GM18867 (cell line): Measurements from ENCODE around the gene SCARB1.

Experiments
- ATAC-seq: cut with Tn5 transposase; IDR thresholded peaks from one replicate; pipeline ENCODE4 v1.9.1; 2021; ENCODE audit warnings: mild to moderate bottlenecking, moderate library complexity; ENCODE audit not compliant: unreplicated experiment

Gene SCARB1

DNA sequence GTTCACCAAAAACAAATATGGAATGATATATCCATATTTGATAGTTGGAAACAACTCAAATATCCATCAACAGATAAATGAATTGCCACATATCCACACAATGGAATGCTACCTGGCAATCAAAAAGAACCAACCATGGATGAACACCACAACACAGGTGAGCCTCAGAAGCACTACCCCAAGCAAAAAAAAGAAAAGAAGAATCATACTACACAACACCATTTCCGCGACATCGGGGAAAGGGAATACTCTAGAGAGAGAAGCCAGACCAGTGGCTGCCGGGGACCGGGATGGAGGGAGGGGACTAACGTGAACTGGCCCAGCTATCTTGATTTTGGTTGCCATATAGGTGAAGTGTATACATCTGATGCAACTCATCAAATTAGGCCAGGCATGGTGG is 41.4 kb downstream of the SCARB1 start:
- ATAC-seq = no peak

DNA sequence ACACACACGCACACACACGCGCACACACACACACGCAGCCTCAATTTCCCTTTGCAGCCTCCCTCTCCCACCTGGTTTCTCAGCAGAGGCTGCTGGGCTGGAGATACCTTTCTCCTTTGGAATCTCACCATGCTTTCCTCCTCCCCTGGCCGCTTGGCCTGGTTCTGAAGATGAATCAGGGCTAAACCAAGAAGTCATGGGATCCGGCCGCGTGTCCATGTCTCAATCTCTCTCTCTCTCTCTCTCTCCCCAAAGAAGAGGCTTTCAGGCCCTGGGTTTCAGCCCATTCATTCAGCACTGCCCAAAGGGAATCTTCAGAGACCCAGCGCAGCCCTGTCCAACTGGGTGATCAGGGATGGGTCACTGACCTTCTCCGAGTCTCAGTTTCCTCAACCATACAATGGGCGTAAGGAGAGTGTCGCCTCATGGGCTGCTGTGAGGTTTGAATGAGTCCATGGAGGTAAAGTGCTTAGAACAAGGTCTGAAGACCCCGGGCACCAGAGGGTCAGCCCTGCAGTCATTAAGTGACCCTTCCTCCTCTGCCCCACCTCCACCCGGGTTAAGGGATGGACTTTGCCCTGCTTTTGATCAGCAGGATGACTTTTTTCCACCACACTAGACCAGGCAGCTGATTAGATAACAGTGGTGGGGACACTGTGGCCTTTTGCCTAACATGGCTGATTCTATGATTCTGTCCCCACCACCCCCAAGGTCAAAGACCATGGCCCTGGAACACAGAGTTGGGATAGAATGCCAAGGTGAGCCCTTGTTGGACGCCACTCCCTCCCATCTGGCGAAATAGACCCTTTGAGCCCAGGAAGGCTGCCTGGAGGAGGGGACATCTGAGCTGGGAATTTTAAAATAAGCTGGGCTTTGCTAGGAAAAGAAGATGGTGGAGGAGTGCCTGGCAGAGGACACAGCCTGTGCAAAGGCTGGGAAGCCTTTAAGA is 42.1 kb downstream of the SCARB1 start:
- no peak for ATAC-seq

DNA sequence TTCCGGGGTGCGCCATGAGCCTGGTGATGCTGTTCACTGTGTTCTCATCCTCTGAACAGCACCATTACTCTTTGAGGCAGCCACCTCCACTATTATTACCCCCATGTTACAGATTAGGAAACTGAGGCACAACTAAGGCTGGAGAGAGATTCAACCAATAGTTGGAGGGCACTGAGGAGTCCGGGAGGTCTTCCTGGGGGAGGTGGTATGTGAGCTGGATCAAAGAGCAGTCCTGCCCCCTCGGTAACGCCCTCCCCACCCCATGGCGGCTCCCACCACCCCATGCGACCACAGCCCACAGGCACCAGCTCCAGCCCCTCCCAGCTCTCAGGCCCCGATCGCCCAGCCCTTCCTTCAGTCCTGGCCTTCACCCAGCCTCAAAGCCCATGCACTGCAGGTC is 43.5 kb downstream of the SCARB1 start:
- no peak for ATAC-seq

DNA sequence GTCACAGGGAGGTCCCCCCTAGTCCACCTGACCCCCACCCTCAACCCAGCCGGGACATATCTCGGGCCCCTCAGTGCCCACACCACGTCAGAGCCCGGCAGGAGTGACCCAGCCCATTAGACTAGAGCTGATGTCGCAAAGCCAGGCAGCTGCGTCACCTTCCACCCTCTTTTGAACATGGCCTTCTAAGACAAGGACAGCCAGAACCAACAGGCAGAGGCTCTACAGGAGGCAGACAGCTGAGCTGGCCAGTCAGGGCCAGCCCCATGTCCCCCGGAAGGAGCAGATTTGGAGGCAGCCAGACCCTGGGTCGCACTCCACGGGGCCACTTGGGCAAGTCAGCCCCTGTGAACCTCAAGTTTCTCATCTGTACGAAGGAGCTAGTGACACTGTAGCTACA is 44.1 kb downstream of the SCARB1 start:
- no peak for ATAC-seq

DNA sequence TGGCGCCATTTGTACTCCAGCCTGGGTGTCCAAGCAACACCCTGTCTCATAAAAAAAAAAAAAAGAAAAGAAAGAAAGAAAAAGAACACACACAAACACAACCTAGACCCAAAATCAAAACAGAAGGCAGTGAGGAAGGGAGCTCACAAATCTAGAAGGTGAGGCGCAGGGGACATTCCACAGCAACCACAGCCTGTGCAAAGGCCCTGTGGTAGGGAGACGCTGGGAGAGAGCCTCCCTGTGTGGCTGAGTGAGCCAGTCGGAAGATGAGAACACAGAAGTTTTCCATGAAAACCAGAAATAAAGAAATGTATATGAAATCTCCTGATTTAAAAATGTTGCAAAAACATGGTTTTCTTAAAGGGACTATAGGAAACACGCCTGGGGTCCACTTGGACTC is 44.6 kb downstream of the SCARB1 start:
- no peak for ATAC-seq

DNA sequence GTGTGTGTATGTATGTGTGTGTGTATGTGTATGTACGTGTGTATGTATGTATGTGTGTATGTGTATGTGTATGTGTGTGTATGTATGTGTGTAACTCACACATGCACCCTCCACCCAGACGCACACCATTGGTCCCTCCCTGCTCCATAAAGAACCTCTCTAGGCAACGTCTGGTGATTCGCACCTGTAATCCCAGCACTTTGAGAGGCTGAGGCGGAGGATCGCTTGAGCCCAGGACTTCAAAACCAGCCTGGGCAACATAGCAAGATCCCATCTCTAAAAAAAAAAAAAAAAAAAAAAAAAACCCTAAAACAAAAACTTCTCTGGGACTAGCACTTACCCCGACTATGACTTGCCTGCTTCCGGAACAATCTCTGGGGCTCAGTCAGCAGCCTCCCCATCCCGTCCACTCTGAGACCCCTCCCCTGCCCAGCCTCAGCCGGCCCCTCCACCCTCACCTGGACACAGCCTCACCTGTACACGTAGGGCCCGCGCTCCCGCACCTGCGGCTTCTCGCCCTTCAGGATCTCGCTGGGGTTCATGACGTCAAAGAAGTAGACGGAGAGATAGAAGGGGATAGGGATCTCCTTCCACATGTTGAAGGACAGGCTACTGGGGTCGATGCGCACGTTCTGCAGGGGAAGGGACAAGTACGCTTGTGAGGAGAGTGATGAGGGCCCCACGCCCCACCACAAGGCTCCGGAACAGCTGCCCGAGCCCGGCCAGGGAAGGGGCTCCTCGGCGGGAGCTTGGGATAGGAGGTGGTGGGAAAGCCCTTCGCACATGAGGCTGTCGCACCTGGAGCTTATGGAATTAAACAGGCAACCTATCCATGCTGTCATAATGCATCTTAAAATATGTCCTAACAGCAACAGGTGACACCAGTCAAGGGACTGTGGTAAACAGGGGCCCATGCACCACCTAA is 46.3 kb downstream of the SCARB1 start:
- ATAC-seq = no peak

DNA sequence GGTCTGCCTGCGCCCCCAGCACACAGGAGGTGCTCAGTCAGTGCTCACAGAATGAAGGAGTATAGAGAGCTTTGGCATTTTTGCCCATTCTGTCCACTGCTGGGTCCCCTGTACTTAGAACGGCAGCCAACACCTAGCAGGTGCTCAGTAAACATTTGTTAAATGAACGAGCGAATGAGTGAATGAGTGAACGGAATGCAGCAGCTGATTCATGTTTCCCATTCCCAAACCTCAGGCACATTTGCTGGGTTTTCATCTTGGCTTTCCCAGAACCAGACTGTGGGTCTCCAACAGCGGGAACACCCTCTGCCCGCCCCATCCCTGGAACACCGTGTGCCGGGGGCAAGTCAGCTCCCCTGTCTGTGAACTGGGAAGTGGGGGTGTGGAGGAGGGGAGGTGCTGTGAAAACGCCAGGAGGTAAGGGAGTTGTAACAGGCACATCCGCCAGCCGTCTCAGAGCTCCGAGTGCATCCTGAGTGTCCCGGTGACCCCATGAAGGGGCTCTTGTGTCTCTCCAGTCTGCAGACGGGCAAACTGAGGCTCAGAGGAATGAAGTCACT is 47.3 kb downstream of the SCARB1 start:
- ATAC-seq = no peak

DNA sequence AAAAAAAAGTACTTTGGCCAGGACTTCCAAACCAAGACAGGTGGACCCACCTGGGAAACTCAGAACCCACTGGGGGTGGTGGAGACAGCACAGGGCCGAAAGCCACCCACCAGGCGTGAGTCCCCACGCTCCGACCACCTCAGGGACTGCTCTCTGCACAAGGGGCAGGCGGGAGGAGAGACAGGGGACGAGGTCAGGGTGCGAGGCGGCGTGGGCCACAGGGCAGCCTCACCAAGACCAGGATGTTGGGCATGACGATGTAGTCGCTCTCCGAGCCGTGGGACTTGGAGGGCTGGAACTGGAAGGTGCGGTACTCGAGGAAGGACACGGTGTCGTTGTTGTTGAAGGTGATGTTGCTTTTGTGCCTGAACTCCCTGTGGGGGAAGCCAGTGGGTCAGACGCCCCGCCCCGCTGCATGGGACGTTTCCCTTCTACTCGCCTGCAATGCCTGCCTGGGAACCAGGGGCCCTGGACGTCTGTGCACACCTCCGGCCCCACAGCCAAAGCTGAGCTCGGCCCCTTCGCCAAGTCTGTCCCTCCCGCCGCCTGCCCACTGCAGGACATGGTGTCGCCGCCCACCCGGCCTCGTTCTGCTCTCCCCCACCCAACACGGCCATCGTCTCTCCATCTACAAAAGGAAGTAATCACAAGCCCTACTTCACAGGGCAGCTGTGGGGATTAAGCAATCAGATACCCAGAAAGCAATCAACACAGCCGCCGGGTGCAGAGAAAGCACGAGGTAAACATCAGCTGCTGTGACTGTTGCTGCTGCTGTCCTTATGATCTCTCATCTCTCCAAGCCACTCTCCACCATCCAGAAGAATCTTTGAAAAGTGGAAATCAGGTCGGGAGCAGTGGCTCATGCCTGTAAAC is 48.7 kb downstream of the SCARB1 start:
- no peak for ATAC-seq

DNA sequence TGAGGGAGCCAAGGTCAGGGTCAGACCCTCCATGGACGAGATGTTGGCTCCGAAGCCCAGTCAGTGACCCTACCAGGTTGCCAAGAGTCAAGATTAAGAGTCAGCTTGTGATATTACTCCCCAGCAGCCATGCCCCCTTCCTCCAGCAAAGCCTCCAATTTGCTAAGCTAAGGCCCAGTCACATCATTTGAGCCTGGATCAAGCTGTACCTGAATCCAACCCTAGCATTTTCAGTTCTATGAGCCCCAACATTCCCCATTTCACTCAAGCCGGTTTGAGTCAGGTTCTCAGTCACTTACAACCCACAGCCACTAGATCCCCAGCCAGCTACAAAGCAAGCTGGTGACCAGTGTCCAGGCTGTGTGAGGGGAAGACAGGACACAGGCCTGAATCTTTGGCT is 49.9 kb downstream of the SCARB1 start:
- no peak for ATAC-seq

DNA sequence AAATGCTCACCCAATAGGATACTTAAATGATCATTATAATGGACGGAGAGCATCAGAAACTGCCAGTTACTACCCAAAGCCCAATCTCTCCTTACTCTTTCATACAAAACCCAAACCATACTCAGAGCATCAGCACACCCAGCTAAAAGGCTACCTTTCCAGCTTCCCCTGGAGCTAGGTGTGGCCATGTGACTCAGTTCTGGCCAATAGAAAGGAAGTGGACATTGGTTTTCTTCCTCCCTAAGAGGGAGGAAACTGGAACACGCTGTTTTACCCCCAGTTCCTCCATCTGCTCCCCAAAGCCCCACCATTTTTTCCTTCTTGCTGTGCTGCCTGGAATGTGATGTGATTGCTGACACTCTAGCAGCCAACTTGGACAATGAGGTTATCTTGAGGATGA is 50.7 kb downstream of the SCARB1 start:
- ATAC-seq = no peak

DNA sequence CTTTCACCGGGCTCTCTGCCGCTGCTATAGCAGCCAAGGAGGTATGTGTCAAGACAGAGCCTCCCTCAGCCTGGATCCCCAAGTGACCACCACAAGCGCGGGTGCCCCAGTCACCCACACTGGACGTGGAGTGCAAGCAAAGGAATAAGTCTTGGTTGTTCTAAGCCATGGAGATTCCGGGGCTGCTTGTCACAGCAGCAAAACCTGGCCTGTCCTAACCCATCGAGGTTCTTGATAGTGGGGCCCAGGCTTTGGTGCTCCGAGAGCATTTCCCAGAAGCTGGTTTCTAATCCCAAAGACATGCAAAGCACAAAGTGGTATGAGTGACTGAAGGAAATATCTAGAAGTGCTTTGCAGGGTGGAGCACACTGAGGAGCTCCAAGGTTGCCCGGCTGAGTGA is 51.3 kb downstream of the SCARB1 start:
- no peak for ATAC-seq

DNA sequence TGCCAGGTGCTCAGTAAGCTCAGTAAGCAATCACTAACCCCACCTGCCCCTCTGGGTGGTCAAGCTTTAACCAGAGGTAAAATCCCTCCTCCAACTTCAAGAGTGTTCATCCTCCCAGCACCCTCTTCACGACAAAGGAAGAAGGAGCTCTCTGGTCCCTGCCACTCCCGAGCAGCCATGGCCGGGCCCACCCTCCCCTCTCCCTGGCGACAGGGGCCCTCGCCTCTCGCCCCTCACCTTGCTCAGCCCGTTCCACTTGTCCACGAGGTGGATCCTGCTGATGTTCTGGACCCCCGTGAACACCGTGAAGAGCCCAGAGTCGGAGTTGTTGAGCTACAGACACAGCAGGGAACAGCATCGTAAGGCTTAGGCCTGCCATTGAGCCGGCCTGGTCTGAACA is 52.0 kb downstream of the SCARB1 start:
- ATAC-seq = no peak

DNA sequence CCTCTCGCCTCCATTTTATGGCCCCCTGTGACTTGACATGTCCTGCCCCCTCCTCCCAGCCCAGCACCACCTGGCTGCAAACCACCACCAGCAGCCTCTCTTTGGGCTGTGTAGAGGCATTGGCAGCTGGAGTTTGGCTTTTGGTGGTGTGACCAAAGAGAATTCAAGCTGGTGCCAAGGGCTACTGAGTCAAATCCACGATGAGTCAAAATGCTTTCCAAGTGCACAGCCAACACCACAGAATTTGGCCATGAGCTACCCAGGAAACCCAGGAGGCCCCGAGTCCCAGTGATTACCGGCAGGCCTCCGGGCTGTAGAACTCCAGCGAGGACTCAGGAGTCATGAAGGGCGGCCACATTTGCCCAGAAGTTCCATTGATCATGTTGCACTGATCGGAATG is 53.8 kb downstream of the SCARB1 start:
- no peak for ATAC-seq

DNA sequence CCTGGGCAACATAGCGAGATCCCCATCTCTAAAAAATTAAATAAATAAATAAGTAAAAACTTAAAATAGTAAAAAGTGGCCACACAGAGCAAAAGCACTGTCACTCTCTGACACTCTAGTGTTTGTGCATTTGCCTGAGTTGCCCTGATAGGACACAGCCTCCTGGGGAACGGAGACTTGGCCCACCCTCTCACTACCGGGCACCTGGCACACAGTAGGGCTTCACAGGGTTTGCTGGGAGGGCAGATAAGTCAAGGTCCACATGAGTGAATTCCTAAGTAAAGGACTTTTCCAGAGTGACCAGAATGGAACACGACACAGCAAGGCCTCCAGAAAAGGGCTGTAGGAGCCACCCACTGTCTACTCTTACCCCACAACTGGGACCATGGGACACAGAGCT is 54.3 kb downstream of the SCARB1 start:
- ATAC-seq = no peak

DNA sequence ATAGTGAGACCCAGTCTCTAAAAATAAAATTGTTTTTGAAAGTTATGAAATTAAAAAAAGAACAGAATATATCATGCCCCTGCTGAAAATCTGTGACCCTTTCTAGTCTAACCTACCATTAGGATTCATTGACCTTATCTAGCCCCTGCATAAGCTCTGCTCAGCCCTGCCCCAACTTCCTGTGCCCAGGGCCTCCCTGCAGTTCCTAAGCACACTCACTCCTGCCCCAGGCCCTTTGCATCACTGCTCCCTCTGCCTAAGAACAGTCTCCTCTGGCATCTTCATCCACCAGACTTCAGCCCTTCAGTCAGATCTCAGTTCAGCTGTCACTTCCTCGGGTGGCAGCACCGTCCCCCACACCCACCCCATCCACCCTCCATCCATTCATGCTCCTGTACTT is 55.4 kb downstream of the SCARB1 start:
- no peak for ATAC-seq

DNA sequence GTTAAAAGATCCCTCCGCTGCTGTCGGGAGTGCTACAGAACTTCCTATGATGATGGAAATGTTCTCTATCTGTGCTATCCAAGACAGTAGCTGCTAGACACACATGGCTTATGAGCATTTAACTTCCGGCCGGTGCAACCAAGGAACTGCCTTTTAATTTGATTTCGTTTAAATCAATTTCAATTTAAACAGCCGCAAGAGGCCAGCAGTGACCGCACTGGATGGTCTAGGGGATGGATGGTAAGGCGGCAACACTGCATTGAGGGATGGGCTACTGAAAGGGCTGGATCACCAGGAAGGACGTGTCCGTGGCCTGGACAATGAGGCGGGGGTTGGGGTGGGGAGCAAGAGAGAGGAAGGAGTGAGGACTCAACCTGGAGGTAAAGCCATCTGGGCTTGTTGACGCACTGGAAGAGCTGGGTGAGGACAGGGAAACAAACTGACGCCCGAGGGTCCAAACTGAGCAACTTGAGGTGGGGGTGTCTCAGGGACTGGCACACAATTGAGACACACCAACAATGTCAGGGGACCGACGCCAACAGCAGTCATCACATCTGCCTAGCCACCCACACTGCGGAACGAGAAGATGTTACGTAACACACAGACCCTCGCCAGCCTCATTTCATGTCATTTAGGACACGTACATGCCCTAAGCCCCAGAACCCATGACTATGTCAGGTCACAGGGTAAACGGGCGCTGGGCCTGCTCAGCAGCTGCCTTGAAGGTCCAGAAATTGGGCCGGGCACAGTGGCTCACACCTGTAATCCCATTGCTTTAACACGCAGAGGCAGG is 57.6 kb downstream of the SCARB1 start:
- no peak for ATAC-seq

DNA sequence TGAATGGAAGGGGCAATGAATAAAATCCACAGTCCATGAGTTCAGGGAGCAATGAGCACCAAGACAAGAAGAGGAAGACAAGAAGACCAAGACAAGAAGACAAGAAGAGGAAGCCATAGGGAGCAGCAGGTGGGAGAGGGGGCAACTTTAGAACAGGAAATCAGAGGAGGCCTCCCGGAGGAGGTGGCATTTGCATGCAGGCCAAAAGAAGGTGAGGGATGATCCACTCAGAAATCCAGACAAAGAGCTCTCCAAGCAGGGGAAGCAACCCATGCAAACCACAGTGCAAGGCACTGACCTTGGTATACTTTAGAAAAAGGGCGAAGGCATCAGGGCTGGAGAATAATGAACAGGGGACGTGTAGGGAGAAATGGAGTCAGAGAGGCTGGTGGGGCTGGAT is 58.6 kb downstream of the SCARB1 start:
- ATAC-seq = no peak

DNA sequence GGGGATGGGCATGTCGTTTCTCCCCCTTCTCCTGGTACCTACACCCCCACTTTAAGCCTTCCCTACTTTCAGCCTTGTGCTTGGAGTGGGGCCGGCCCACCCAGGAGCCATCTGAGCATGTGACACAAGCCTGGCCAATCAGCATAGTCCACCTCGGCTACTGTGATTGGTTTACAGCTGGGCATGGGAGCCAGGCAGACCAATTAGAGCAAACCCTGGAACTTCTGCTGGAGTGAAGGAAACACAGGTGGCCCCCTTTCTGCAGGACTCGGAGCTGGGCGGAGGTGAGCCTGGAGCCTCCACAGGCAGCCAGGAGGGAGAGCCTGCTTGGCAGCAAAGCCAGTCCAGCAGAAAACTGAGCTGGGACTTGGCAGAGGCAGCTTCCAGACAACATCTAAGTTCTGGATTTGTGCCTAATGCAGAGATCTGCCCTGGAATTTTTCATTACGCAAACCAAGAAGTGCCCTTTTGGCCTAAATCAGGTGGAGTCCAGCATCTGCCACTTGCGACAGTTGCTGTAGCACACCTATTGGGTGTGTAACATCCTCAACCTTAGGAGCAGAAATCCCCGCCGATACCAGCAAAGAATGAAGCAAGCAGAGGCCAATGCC is 59.5 kb downstream of the SCARB1 start:
- ATAC-seq = no peak

DNA sequence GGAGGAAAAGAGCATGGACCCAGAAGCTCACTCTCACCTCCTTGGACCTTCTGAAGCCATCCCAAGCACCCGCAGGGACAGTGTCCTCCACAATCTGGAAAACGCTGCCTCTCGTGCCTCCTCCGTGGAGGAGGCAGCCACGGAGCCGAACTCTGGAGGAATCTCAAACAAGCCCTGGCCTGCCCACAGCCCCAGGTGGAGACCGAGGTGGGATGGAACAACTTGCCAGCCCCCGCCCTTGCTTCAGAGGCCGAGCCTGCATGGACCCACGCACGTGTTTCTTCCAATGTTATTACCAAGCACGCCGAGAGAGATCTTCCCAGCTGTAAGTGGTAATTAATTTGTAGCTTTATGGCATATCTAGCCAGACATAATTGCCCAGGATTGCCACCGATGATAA is 61.3 kb downstream of the SCARB1 start:
- ATAC-seq = no peak
